Measurements from ENCODE around the gene PPIB. TPM values are rescaled to one million over a fixed set of nuclear protein-coding genes. Genes with fewer than 3 reads are reported as not detected.

Gene PPIB
- total RNA-seq, 1 experiment from 2014 or later: 433 TPM

DNA sequence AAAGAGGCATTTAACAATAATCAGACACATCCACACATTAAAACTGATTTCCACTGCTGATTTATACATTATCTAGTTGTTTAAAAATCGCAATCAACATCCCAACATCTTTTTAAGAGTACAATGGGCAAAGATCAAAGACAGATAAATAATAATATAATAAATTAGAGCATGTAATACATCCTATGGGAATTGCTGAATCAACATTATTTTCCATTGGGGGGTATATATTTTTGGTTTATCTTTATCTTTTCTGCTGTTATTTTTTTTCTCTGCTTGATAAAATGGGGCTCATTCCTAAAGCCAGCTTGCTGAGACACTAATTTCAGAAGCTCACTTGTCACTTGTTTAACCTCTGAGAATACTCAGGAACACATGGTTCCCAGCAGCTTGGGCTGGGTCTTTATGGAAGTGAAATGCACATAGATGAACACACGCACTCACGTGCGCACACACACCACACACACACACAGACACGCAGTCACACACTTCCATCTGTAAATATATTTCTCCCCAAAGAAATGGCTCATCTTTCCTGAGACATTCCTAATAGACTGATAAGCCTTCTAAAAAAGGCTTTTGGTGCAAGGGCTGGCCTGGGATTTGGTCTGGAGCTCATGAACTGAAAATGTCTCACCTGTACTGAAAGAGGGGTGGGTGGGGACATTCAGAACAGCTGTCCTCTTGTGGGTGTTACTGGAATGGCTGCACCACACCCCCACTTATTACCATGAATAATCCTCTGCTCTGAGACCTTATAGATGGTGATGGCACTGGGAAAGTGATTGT is 3.5 kb upstream of the PPIB start:
- no peaks in the 10 kb centered on the region; the same call in 1 of the 2 replicates for H3K79me2 ChIP-seq (ENCODE audit: insufficient read depth, low read length)
- H4K8ac ChIP-seq (replicated peaks; ENCODE audit: insufficient read length, low read depth, low read length): no peak overlapping the region
- no peak overlapping the region for H3K18ac ChIP-seq (ENCODE audit: insufficient read length, low read depth, low read length)
- no peaks in the 10 kb centered on the region for H3K79me1 ChIP-seq (ENCODE audit: insufficient read depth, low read depth, low read length, poor library complexity, severe bottlenecking)
- DNase-seq: no peak
- H3K4ac ChIP-seq (ENCODE audit: low read depth, low read length): no peak overlapping the region
- no CpG with 5 or more reads among the region's 5 CpGs for WGBS (ENCODE audit: extremely low coverage, insufficient read length, low lambda C conversion rate)
- H4K20me1 ChIP-seq (ENCODE audit: control insufficient read depth, insufficient read depth, insufficient read length): no peaks in the 10 kb centered on the region
- H3K4me2 ChIP-seq (ENCODE audit: insufficient read depth, insufficient read length, low read length): no peak overlapping the region
- no peaks in the 10 kb centered on the region; a peak in 1 of 5 replicates for H3K9me3 Mint-ChIP-seq
- H2BK120ac ChIP-seq (ENCODE audit: low read depth, low read length, poor library complexity, severe bottlenecking): no peak overlapping the region
- H2BK15ac ChIP-seq (ENCODE audit: low read depth, low read length): no peak overlapping the region
- no peak overlapping the region for H3K27ac Mint-ChIP-seq
- H4K5ac ChIP-seq (ENCODE audit: insufficient read length, low read depth, low read length): no peak overlapping the region
- H3T11ph ChIP-seq (ENCODE audit: low read length): no peak overlapping the region
- no peak overlapping the region; a peak in 1 of 5 replicates for H3K4me3 Mint-ChIP-seq
- H3K9ac ChIP-seq (ENCODE audit: extremely low read depth, insufficient read length, low read length): no peak overlapping the region
- no peaks in the 10 kb centered on the region; the same call in 1 of the 2 replicates for H3K4me1 ChIP-seq (ENCODE audit: insufficient read depth, low read length)
- no peaks in the 10 kb centered on the region for H3K23me2 ChIP-seq (ENCODE audit: insufficient read length, low read depth, low read length, poor library complexity, severe bottlenecking)
- no peak overlapping the region for H4K91ac ChIP-seq (ENCODE audit: insufficient read length, low read depth, low read length)
- no peak overlapping the region for H2BK5ac ChIP-seq (ENCODE audit: insufficient read length, low read length)
- no peak overlapping the region for H2BK20ac ChIP-seq (ENCODE audit: low read depth, low read length, poor library complexity, severe bottlenecking)
- no peak overlapping the region for H3K56ac ChIP-seq (ENCODE audit: insufficient read length, low read depth, low read length)
- no peak overlapping the region for H3K23ac ChIP-seq (ENCODE audit: insufficient read length, low read depth, low read length)
- H3K9me3 ChIP-seq (ENCODE audit: control insufficient read depth, low read depth, low read length): no peaks in the 10 kb centered on the region
- H3K36me3 Mint-ChIP-seq (ENCODE audit: insufficient read depth in 1 of 3, low read depth in 3 of 3): peaks cover 7 to 18% (median 8%) of the 10 kb centered on the region in 3 experiments; a peak in 5 of 7 replicates
- no peak overlapping the region for H2BK12ac ChIP-seq (ENCODE audit: insufficient read length, low read depth, low read length)
- H3K4me1 Mint-ChIP-seq: peaks cover 35% of the 10 kb centered on the region in 2 experiments
- TF ChIP-seq, protein P1, sequence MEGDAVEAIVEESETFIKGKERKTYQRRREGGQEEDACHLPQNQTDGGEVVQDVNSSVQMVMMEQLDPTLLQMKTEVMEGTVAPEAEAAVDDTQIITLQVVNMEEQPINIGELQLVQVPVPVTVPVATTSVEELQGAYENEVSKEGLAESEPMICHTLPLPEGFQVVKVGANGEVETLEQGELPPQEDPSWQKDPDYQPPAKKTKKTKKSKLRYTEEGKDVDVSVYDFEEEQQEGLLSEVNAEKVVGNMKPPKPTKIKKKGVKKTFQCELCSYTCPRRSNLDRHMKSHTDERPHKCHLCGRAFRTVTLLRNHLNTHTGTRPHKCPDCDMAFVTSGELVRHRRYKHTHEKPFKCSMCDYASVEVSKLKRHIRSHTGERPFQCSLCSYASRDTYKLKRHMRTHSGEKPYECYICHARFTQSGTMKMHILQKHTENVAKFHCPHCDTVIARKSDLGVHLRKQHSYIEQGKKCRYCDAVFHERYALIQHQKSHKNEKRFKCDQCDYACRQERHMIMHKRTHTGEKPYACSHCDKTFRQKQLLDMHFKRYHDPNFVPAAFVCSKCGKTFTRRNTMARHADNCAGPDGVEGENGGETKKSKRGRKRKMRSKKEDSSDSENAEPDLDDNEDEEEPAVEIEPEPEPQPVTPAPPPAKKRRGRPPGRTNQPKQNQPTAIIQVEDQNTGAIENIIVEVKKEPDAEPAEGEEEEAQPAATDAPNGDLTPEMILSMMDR (conservative IDR thresholded peaks at IDR 0.05): no peak
- H3K27ac ChIP-seq (ENCODE audit: insufficient read length, low read depth, low read length): no peak overlapping the region
- no peaks in the 10 kb centered on the region for H3K27me3 Mint-ChIP-seq (ENCODE audit: low read depth)
- no peak overlapping the region for H2AFZ ChIP-seq (ENCODE audit: low read length)
- H3K14ac ChIP-seq (ENCODE audit: insufficient read depth, low read length): no peak overlapping the region
- H2AK5ac ChIP-seq (ENCODE audit: insufficient read length, low read length): no peak overlapping the region
- H3K27me3 ChIP-seq (ENCODE audit: insufficient read depth, low read length): no peaks in the 10 kb centered on the region
